NCI-H446 treated with DMSO at 0.1 percent for 48 hours (cell line): ENCODE data around the gene GSK3A.

Experiments
- DNase-seq: peaks from one replicate; lab custom pipeline; 2025; lab: John Stamatoyannopoulos, UW

The GSK3A gene

GRCh38 chr19:42280815-42281145, 38.4 kb upstream of the GSK3A start:
- DNase-seq = no peak

- DNase-seq = peak; percentile 80
These were observed 37.8 kb upstream of the GSK3A start for GRCh38 chr19:42279902-42280814.

GRCh38 chr19:42279155-42279901, 36.9 kb upstream of the GSK3A start:
- no peak for DNase-seq

- peak; percentile 57 for DNase-seq
These were observed 36.2 kb upstream of the GSK3A start for GRCh38 chr19:42278452-42279154.

- peak; percentile 72 for DNase-seq
These were observed 35.5 kb upstream of the GSK3A start for GRCh38 chr19:42277821-42278451.

GRCh38 chr19:42276821-42277220, 34.4 kb upstream of the GSK3A start:
- DNase-seq = no peak

DNA sequence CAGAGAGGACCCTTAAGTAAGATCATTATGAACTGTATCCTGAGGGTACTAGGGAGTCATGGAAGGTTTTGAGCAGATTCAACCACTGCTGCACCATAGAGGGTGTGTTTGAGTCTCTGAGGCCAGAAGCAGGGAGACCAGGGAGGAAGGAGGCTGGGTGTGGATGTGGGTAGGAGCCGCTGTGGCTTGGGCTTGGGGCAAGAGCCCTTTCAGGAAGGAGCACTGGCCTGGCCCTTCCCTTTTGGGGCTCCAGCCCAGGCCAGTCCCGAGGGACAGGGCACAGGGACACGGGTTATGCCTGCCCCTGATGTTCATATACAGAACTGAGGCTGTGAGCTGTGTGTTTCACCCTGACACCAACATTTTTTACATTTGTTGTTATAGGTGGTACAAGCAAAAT, 33.9 kb upstream of the GSK3A start:
- no peak for DNase-seq

DNA sequence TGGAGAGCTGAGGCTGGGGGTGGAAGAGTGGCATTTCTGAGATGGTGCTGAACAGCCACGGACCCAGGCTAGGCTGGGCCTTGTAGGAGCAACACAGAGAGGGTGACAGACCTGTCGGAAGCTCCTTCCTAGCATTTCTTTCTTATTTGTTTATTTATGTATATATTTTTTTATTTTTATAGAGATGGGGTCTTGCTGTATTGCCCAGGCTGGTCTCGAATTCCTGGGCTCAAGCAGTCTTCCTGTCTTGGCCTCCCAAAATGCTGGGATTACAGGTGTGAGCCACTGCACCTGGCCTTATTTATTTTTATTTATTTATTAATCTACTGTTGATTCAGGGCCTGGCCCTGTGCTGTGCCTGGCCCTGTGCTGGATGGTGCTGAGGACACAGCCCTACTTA, 33.1 kb upstream of the GSK3A start:
- no peak for DNase-seq

DNA sequence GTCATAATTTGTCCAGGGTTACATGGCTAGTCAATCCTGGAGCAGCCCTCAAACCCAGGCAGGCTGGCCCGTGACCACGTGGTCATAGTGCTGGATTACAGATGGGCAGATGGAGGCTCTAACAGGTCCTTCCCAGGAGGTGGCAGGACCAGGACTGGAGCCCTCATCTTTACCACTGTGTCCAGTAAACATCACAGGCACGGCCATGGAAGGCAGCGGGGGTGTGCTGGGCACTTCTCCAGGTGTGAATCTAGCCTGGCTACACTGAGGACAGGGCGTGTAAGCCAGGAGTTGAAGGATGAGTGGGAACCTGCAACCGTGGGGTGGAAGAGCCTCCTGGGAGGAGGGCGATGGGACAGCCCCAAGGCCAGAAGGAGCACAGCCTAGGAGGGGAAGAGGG, 32.7 kb upstream of the GSK3A start:
- DNase-seq = no peak

DNA sequence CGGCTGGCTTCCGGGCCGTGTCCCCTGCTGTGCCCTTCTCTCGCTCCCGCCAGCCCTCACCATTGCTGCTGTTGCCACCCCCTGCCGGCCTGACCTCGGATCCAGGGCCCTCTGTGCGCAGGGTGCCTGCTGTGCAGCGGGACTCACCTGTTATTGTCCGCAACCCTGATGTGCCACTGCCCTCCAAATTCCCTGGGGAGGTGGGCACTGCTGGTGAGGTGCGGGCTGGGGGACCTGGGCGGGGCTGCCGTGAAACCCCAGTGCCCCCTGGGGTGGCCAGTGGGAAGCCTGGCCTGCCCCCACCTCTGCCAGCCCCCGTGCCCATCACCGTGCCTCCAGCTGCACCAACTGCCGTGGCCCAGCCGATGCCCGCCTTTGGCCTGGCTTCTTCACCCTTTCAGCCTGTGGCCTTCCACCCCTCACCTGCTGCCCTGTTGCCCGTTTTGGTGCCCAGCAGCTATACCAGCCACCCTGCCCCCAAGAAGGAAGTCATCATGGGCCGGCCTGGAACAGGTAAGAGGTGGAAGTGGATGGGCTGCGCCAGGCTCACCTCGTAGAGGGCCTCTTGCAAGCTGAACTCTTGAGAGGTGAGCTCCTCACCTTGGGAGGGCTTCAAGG, 31.8 kb upstream of the GSK3A start:
- DNase-seq = no peak

- no peak for DNase-seq
These were observed 31.1 kb upstream of the GSK3A start for GRCh38 chr19:42273407-42274064.

DNA sequence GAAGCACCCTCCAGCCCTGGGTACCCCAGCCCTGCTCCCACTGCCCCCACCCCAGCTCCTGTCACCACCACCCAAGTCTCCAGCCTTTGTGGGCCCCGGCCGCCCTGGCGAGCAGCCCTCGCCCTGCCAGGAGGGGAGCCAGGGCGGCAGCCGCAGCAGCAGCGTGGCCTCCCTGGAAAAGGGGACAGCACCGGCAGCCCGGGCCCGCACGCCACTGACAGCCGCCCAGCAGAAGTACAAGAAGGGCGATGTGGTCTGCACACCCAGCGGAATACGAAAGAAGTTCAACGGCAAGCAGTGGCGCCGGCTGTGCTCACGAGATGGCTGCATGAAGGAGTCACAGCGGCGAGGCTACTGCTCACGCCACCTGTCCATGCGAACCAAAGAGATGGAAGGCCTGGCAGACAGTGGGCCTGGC, 30.6 kb upstream of the GSK3A start:
- no peak for DNase-seq

GRCh38 chr19:42272535-42272897, 30.1 kb upstream of the GSK3A start:
- DNase-seq = no peak

DNA sequence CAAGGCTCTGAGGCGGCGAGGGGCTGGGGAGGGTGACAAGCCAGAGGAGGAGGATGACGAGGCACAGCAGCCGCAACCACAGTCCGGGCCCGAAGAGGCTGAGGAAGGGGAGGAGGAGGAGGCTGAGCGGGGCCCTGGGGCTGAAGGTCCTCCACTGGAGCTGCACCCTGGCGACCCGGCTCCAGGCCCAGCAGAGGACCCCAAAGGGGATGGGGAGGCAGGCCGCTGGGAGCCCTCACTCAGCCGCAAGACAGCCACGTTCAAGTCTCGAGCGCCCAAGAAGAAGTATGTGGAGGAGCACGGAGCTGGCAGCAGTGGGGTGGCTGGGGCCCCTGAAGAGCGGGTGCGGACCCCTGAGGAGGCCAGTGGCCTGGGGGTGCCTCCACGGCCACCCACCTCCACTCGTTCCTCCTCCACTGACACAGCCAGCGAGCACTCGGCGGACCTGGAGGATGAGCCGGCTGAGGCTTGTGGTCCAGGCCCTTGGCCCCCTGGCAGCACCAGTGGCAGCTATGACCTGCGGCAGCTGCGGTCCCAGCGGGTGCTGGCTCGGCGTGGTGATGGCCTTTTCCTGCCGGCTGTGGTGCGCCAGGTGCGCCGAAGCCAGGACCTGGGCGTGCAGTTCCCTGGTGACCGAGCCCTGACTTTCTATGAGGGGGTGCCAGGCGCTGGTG, 29.6 kb upstream of the GSK3A start:
- DNase-seq = no peak

GRCh38 chr19:42271045-42271419, 28.6 kb upstream of the GSK3A start:
- DNase-seq = no peak

DNA sequence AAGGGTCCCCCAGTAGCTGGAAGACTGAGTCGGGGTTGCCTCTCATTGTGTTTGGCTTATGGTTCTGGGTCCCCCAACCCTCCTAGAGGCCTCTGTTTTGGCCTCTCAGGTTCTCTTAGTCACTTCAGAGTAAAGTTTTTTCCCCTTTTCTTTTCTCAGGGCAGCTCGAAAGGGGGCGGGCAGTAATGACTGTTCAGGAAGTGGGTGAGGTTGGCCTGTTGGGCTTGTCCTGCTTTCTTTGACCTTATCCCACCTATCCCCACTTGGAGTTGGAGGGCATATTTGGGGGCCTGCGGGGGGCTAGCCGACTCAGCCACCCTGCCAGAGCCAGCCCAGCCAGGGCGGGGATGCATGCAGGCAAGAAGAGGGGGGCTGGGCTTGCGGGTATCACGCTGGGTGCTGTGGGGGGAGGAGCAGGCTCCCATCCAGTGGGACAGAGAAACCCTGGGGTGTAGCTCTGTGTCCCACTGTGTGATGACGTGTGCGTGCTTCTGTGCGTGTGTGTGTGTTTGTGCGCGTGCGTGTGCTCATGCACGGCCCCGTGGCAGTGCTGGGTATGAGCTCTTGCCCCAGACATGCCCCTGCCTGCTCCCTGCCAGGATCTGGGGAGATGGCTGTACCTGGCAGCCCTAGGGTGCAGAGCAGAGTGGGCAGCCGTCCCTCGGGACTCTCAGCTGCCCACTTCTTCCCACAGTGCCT, 28.1 kb upstream of the GSK3A start:
- no peak for DNase-seq

GRCh38 chr19:42269478-42270345, 27.3 kb upstream of the GSK3A start:
- no peak for DNase-seq

DNA sequence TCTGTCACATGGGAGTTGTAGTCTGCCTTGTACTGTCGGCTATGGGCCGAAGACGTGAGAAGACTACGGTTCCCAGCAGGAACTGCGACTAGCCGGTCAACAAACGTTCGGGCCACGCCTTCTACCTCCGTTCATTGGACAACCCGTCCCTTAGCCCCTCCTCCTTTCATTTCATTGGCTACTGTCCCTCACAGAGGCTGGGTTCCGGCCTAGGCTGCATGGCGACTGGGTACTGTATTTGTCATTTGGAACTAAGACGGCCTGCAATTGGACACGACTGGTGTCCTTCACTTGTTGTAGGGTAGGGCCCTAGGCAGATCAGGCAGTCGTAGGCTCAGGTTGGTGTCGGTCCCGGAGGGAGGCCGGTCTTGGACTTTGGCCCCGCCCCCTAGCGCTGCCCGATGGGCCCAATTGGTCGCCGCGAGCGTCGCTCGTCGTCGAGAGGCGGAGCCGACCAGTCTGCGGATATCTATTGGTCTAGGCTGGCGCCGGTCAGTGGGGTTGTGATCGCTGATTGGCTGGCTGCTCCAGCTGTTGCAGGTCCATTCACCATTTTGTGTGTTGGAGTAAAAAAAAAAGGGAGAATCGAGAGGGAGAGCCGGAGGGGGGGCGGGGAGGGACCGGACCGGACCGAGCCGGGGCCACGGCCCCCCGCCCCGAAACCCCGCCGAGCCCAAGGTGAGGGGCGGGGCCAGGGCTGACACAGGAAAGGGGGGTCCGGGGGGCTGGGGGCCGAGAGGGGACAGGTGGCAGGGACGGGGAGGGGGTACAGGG, 26.5 kb upstream of the GSK3A start, which contains the start of gene CIC:
Gene CIC (plus strand): TSS at position 549 of the 774 bp plus-strand sequence. CDS start 2,532 bp downstream, outside the sequence.
- peak; percentile 100 for DNase-seq
